Measurements from ENCODE around the gene TMEM120B. TPM values are rescaled to one million over a fixed set of nuclear protein-coding genes. Genes with fewer than 3 reads are reported as not detected.

TMEM120B gene
- total RNA-seq (2021; ENCODE audit: unreplicated experiment) (20.5 TPM), Bru-seq, nascent RNA (percentile 62 among the genes with signal in this experiment), BruChase-seq, experiment 1, labeled RNA remaining after a 6-hour chase (percentile 70 among the genes with signal in this experiment), BruChase-seq, experiment 2, labeled RNA remaining after a 2-hour chase (percentile 72 among the genes with signal in this experiment)
- polyA plus RNA-seq (2012) = 12.0 and 12.5 TPM in 2 replicates
- long read RNA-seq, full-length matches to known transcripts = 13 of 49 reads
- long read RNA-seq, partial matches to known transcripts = 8 of 49 reads
- long read RNA-seq, other reads (novel, unspliced or antisense) = 28 of 49 reads

DNA sequence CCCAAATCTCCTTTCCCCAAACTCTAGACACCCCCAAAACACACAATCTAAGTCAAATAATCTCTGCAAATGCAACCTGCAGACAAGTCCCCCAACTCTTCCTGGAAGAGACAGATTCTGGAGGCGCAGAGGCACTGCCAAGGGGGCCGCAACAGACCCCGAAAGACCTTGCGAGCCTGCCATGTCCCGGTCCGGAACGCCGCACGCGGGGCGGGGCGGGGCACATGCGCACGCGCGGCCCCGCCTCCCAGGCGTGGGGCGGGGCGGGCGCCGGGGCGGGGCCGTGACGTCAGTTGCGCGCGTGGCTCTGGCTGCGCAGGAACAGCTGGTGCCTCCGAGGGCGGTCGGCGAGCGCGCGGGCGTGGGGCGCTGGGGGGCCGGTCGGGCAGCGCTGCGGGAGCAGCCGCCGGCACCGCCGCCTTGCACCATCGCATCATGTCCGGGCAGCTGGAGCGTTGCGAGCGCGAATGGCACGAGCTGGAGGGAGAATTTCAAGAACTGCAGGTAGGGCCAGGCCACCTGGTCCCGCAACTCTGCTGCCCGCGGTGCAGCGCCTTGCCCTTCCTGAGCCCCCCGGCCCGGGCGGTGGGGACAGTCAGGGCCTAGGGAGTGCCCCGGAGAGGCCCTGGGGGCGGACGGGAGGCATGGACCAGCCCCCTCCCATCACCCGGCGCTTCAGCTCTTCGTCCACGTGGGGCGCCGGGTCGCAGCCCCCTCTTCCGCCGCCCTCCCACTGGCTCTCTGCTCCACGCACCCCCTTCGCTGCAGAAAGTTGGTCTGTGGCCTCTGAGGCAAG, at the start of gene TMEM120B:
TMEM120B (plus strand) TSS at position 292 of the 796 bp plus-strand sequence; CDS start at position 436, 144 bp downstream.
- H3K9me2 ChIP-seq (ENCODE audit: insufficient read depth) = no peaks in the 10 kb centered on the region
- ChIA-PET CTCF (interaction anchor here (1.1 to 3.4 kb wide), 2 partner anchors 82 to 87 kb away, joined by 3 to 20 read pairs; partner anchors contain the start of genes ORAI1 and RHOF), POLR2A (no interaction called here), RAD21 (ENCODE audit: low non-redundant PET in 1 of 2, low total read pairs in 2 of 2, uncharacterized antibody in 2 of 2, unreplicated experiment in 2 of 2) (interaction anchor here in 1 of 2 experiments (1.5 kb wide), 1 partner anchor 53 kb away, joined by 3 read pairs; no protein-coding TSS in a partner anchor)
- peaks cover 10 to 51% of the 10 kb centered on the region in 2 experiments; a peak in 3 of 4 replicates for H3K4me1 ChIP-seq (ENCODE audit: control insufficient read depth in 1 of 2, insufficient read depth in 2 of 2, low read length in 2 of 2)
- peaks cover 46% of the 10 kb centered on the region for H3K79me2 ChIP-seq (ENCODE audit: insufficient read depth, low read length)
- H3K27ac ChIP-seq (ENCODE audit: low read depth, low read length) = peak within 1 kb of the TSS; percentile 66
- H3K4me3 ChIP-seq (replicated peaks in 1 of 2; ENCODE audit: low read depth in 1 of 2, low read length in 2 of 2) = peak within 1 kb of the TSS; percentile 89 to 94
- H3K27me3 ChIP-seq (ENCODE audit: insufficient read depth, low read length) = no peaks in the 10 kb centered on the region
- H3K9ac ChIP-seq (ENCODE audit: low read length) = peak within 1 kb of the TSS; percentile 95
- H3K4me2 ChIP-seq (ENCODE audit: low read length) = peak within 1 kb of the TSS; percentile 99
- H3K36me3 ChIP-seq (ENCODE audit: control insufficient read depth in 1 of 2, insufficient read depth in 2 of 2, low read length in 2 of 2) = peaks cover 0 to 5% of the 10 kb centered on the region in 2 experiments; a peak in 1 of 4 replicates
- DNase-seq (ENCODE audit: low read depth, low spot score) (no peak), ATAC-seq (peak; percentile 89)
- BruUV-seq (replicated peaks) = no TSS peak
- no peak within 1 kb of the TSS for H2AFZ ChIP-seq (ENCODE audit: low read depth, low read length, poor library complexity, severe bottlenecking)
- no peaks in the 10 kb centered on the region for H4K20me1 ChIP-seq (ENCODE audit: insufficient read depth)
- H3K9me3 ChIP-seq (ENCODE audit: control insufficient read depth in 1 of 2, insufficient read depth in 1 of 2, low read depth in 1 of 2, low read length in 2 of 2) = no peaks in the 10 kb centered on the region
- intact Hi-C loops (cut with micrococcal nuclease) = no loop called here
- no peak for TF ChIP-seq EZH2phosphoT487 (IDR thresholded peaks at IDR 0.05; ENCODE audit: borderline replicate concordance)
- peak; percentile 74 for TF ChIP-seq POLR2A (IDR thresholded peaks at IDR 0.05; ENCODE audit: borderline replicate concordance, extremely low read depth, insufficient read depth, insufficient read length)
- TF ChIP-seq, protein P1, sequence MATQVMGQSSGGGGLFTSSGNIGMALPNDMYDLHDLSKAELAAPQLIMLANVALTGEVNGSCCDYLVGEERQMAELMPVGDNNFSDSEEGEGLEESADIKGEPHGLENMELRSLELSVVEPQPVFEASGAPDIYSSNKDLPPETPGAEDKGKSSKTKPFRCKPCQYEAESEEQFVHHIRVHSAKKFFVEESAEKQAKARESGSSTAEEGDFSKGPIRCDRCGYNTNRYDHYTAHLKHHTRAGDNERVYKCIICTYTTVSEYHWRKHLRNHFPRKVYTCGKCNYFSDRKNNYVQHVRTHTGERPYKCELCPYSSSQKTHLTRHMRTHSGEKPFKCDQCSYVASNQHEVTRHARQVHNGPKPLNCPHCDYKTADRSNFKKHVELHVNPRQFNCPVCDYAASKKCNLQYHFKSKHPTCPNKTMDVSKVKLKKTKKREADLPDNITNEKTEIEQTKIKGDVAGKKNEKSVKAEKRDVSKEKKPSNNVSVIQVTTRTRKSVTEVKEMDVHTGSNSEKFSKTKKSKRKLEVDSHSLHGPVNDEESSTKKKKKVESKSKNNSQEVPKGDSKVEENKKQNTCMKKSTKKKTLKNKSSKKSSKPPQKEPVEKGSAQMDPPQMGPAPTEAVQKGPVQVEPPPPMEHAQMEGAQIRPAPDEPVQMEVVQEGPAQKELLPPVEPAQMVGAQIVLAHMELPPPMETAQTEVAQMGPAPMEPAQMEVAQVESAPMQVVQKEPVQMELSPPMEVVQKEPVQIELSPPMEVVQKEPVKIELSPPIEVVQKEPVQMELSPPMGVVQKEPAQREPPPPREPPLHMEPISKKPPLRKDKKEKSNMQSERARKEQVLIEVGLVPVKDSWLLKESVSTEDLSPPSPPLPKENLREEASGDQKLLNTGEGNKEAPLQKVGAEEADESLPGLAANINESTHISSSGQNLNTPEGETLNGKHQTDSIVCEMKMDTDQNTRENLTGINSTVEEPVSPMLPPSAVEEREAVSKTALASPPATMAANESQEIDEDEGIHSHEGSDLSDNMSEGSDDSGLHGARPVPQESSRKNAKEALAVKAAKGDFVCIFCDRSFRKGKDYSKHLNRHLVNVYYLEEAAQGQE (IDR thresholded peaks at IDR 0.05; ENCODE audit: low read depth) = no peak
- TF ChIP-seq YY1 (IDR thresholded peaks at IDR 0.05; ENCODE audit: extremely low read depth, insufficient replicate concordance, low read depth, low read length) = peak; percentile 19
- no peak for TF ChIP-seq ELF1 (IDR thresholded peaks at IDR 0.05; ENCODE audit: borderline replicate concordance, low read depth)
- TF ChIP-seq, protein P2, sequence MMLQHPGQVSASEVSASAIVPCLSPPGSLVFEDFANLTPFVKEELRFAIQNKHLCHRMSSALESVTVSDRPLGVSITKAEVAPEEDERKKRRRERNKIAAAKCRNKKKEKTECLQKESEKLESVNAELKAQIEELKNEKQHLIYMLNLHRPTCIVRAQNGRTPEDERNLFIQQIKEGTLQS (IDR thresholded peaks at IDR 0.05) = no peak
- peak; percentile 28; the same call in 1 of the 2 replicates for TF ChIP-seq ZFX (IDR thresholded peaks at IDR 0.05)
- TF ChIP-seq, protein P3, sequence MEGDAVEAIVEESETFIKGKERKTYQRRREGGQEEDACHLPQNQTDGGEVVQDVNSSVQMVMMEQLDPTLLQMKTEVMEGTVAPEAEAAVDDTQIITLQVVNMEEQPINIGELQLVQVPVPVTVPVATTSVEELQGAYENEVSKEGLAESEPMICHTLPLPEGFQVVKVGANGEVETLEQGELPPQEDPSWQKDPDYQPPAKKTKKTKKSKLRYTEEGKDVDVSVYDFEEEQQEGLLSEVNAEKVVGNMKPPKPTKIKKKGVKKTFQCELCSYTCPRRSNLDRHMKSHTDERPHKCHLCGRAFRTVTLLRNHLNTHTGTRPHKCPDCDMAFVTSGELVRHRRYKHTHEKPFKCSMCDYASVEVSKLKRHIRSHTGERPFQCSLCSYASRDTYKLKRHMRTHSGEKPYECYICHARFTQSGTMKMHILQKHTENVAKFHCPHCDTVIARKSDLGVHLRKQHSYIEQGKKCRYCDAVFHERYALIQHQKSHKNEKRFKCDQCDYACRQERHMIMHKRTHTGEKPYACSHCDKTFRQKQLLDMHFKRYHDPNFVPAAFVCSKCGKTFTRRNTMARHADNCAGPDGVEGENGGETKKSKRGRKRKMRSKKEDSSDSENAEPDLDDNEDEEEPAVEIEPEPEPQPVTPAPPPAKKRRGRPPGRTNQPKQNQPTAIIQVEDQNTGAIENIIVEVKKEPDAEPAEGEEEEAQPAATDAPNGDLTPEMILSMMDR (IDR thresholded peaks at IDR 0.05 in 2 of 3, conservative IDR thresholded peaks at IDR 0.05 in 1 of 3; ENCODE audit: borderline replicate concordance in 1 of 3, insufficient read depth in 1 of 3, low read depth in 2 of 3, low read length in 2 of 3) = peak in 2 of 3 experiments; percentile 8 to 26; a peak in 2 of 6 replicates
- TF ChIP-seq JUND (IDR thresholded peaks at IDR 0.05) = no peak
- TF ChIP-seq, protein P4, sequence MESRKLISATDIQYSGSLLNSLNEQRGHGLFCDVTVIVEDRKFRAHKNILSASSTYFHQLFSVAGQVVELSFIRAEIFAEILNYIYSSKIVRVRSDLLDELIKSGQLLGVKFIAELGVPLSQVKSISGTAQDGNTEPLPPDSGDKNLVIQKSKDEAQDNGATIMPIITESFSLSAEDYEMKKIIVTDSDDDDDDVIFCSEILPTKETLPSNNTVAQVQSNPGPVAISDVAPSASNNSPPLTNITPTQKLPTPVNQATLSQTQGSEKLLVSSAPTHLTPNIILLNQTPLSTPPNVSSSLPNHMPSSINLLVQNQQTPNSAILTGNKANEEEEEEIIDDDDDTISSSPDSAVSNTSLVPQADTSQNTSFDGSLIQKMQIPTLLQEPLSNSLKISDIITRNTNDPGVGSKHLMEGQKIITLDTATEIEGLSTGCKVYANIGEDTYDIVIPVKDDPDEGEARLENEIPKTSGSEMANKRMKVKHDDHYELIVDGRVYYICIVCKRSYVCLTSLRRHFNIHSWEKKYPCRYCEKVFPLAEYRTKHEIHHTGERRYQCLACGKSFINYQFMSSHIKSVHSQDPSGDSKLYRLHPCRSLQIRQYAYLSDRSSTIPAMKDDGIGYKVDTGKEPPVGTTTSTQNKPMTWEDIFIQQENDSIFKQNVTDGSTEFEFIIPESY (IDR thresholded peaks at IDR 0.05; ENCODE audit: extremely low read depth, insufficient replicate concordance, low read length) = no peak
- no peak for TF ChIP-seq ZNF274 (IDR thresholded peaks at IDR 0.05; ENCODE audit: low read depth, low read length)
- TF ChIP-seq, protein P5, sequence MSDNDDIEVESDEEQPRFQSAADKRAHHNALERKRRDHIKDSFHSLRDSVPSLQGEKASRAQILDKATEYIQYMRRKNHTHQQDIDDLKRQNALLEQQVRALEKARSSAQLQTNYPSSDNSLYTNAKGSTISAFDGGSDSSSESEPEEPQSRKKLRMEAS (IDR thresholded peaks at IDR 0.05) = peak; percentile 51; the same call in 1 of the 2 replicates
- TF ChIP-seq EZH2 (IDR thresholded peaks at IDR 0.05) = no peak
- no peak for TF ChIP-seq EGR1 (IDR thresholded peaks at IDR 0.05; ENCODE audit: low read depth)
- no peak for TF ChIP-seq RAD21 (IDR thresholded peaks at IDR 0.05; ENCODE audit: low read depth)
- TF ChIP-seq FOSL1 (IDR thresholded peaks at IDR 0.05; ENCODE audit: low read depth) = no peak

All from HCT116 (cell line).